NCI-H2227 (cell line): ENCODE results near the gene BTD.

ENCODE experiments used
- DNase-seq: peaks from one replicate; lab custom pipeline; 2025; ENCODE audit not compliant: unreplicated experiment; lab: John Stamatoyannopoulos, UW

Gene BTD, protein sequence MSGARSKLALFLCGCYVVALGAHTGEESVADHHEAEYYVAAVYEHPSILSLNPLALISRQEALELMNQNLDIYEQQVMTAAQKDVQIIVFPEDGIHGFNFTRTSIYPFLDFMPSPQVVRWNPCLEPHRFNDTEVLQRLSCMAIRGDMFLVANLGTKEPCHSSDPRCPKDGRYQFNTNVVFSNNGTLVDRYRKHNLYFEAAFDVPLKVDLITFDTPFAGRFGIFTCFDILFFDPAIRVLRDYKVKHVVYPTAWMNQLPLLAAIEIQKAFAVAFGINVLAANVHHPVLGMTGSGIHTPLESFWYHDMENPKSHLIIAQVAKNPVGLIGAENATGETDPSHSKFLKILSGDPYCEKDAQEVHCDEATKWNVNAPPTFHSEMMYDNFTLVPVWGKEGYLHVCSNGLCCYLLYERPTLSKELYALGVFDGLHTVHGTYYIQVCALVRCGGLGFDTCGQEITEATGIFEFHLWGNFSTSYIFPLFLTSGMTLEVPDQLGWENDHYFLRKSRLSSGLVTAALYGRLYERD

GRCh38 chr3:15601399-15602145, at the start of gene BTD, which contains the start of gene HACL1:
Gene BTD (plus strand): TSS chr3:15601745. CDS start chr3:15635440, 33,695 bp downstream.
Gene HACL1 (minus strand): TSS chr3:15601569. CDS start chr3:15601463, 106 bp downstream.
- no peak for DNase-seq

GRCh38 chr3:15551902-15552301, 49.6 kb upstream of the BTD start:
- no peak for DNase-seq

DNA sequence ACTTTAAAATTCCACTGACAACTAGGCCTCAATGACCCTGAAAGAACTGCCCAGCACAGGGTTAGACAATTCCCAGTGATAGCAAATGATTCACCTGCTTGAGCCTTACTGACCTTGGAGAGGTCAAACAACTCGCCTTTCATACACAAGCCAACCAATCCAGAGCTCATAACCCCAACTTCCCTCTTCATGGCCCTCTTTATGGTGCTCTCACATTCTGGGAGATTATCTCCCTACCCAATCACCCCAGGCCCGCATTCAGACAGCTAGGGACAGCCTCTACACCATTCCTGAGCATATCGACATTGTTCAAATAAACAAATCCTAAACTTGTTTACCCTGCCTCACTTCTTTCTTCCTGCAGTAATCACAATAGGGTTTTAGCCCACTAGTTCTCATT, 47.8 kb upstream of the BTD start:
- DNase-seq = no peak

DNA sequence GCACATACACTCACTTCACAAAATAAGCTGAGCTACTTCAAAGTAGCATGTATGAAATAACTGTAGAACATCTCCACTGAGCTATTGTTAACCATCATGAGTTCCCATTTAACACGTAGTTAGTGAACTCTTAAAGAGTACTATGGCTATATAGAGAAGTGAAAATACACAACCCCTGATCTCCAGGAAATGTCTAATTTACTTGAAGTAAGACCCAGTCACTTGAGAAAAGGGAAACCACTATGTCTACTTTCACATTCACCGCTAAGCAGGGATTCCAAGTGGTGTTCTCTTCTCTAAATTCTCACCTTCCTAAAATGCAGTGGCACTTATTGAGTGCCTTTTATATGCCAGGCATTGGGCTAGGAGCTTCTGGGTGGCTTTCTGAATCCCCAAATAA, 45.0 kb upstream of the BTD start:
- no peak for DNase-seq

GRCh38 chr3:15557511-15557946, 44.0 kb upstream of the BTD start:
- DNase-seq = peak; percentile 80

GRCh38 chr3:15558581-15558980, 43.0 kb upstream of the BTD start:
- DNase-seq = no peak

GRCh38 chr3:15562560-15562959, 39.0 kb upstream of the BTD start:
- DNase-seq = no peak

- DNase-seq = no peak
Measured at GRCh38 chr3:15563190-15563589, 38.4 kb upstream of the BTD start.

DNA sequence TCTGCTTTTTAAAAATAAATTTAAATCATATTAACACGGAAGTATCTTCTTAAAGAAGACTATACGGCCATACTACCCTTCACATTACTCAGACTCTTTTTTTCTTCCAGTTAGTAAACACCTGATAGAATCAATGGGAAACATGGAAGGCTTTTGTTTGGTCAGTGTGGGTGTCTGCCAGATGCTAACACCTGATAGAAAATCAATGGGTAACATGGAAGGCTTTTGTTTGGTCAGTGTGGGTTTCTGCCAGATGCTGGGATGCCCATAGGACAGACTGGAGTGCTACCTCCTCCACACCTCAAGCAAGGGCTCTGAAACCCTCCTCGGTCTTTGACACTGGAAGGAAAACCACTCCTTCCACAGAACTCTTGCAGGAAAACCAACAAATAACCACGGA, 29.4 kb upstream of the BTD start:
- no peak for DNase-seq

DNA sequence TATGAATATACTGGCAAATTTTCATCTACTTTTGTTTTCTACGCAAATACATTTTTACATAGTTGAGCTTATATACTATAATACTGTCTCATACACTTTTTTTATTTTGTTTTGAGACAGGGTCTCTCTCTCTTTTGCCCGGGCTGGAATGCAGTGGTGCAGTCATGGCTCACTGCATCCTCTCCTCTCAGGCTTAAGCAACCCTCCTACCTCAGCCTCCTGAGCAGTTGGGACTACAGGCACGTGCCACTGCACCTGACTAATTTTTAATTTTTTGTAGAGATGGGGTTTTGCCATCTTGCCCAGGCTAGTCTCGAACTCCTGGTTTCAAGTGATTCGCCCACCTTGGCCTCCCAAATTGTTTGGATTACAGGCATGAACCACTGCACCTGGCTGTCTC, 26.1 kb upstream of the BTD start:
- DNase-seq = no peak

GRCh38 chr3:15576475-15576874, 25.1 kb upstream of the BTD start:
- DNase-seq = no peak

- DNase-seq = no peak
Measured at GRCh38 chr3:15578289-15578867, 23.2 kb upstream of the BTD start.

DNA sequence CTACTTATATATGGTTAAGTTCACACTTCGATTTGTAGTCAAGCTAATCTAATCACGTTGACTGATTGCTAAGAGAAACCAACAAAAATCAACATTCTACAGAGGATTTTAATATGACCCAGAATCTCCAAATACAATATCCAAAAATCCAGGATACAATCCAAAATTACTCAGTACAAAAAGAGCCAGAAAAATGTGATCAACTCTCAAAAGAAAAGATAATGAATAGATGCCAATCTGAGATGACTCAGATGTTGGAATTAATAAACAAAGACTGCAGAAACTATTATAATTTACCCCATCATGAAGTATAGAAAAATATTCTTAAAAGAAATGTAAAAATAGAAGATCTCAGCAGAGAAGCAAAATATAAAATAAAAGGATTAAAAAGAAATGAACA, 22.5 kb upstream of the BTD start:
- DNase-seq = no peak

DNA sequence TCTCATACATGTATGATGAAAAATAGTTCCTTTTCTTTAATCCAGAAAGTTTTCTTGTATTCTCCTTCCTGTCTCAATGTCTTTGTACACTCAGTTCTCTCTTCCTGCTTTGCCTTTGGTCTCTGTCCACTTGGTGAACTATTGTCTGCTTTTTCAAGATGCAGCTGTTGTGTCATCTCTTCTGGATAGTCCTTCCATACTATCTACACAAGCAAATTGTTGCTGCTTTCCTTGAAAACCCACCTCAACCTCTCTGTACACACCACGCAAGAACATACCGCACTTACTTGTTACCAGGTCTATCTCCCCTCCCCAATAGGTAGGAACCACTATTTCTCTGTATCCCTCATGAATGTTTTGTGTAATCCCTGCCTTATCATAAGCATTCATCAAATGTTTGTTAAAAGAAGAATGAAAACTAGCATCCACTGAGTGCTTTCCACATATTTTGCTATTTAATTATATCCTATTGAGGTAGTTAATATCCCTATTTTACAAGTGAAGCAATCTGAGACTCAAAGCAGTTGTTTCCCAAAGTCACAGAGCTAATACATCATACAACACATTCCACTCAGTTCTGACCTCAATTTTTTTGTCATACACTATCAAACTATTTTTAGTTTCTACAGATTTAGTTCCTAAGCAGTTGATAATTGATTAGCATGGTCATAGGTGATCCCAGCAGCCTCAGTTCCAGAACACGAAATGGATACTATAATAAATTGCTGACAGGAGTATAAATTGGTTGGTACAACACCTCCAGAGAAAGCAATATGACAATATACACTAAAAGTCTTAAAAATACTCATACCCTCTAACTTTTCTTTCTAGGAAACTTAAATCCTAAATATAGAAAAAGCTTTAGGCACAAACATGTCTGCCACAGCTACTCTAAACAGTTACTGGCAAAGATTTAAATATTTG, 19.8 kb upstream of the BTD start:
- DNase-seq = no peak

DNA sequence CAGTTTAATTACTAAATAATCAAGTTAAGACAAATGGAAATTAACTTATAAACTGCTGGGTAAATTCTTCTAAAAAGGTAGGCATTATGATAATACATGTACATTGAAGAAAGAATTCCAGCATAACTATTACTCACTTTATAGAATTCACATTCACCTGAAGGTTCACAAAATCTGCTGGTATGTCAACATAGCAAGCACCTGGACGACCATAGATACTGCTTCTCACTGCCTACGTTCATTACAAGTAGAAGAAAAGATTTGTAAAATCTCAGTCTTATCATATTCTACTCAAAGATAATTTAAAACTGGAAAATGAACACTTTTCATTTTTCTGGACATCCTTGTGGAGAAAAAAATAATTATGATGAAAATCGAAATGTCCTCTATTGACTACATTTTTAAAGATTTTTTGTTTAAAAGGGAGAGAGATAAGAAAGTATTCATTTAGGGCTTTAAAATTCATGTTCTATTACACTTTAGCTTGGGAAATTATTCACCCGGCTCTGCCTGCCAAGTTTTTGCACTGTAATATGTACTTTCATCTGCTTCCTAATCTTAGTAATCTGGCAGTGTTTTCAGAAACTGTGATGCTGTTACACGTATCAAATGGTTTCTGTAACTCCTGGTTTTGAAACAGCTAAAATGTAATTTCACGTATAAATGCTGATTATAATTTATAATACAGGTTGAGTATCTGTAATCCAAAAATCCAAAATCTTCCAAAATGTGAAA, 16.3 kb upstream of the BTD start:
- DNase-seq = no peak

DNA sequence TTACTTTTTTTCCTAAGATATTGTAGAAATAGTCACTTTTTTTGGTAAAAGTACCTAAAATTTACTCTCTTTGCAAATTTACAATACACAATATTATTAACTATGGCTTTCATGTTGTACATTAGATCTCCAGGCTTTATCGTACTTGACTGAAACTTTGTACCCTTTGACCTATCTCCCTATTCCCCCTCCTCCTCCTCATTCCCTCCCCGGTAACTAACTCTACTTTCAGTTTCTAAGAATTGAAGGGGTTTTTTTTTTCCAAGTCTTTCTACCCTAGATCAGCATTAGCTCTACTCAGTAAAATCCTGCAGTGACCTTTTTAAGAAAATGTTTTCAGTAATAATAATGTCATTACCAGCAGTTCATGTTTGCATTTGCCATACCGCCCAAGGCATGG, 10.3 kb upstream of the BTD start:
- DNase-seq = no peak

- DNase-seq = no peak
Measured at GRCh38 chr3:15591928-15592327, 9.6 kb upstream of the BTD start.

GRCh38 chr3:15592968-15593367, 8.6 kb upstream of the BTD start:
- DNase-seq = no peak

GRCh38 chr3:15595955-15596354, 5.6 kb upstream of the BTD start:
- DNase-seq = no peak

DNA sequence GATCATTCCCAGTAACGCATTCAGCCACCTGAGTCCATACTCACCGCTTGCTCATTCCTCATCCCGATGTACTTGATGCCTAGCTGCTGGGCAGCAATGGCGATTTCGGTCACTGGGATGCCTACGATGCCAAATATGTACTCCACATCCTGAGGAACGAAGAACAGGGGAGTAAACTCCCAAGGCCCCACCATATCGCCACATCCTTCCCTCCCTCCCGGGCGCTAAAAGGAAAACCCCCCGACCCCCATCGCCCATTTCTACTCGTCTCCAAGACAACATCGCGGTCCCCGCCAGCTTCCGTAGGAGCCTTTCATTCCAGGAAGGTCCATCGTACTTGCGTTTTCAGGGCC, 523 bp upstream of the BTD start:
- no peak for DNase-seq
